Stomach smooth muscle (tissue), 2 donors: ENCODE data around the gene TMEM50A.
"Not testable (repeated sequence)": the region's sequence is repeated elsewhere in the genome, so short reads cannot be mapped to it uniquely, and the experiment has no call there.

Source experiments
- H3K27ac ChIP-seq: one replicate; pipeline ENCODE4 v1.7.0; 2013; ENCODE audit warnings: mild to moderate bottlenecking, low read length, inconsistent platforms
- H3K27me3 ChIP-seq, 2 donors: one replicate each; pipeline ENCODE4 v1.7.0; 2013; ENCODE audit warnings: low read length in 2 of 2; ENCODE audit not compliant: insufficient read depth in 2 of 2, control insufficient read depth in 1 of 2
- H3K36me3 ChIP-seq, 2 donors: one replicate each; pipeline ENCODE4 v1.7.0; 2013; ENCODE audit warnings: low read length in 2 of 2; ENCODE audit not compliant: control insufficient read depth in 2 of 2, insufficient read depth in 2 of 2
- H3K4me1 ChIP-seq: one replicate; pipeline ENCODE4 v1.7.0; 2013; ENCODE audit warnings: low read length; ENCODE audit not compliant: control insufficient read depth, insufficient read depth
- H3K4me3 ChIP-seq, 2 donors: one replicate each; pipeline ENCODE4 v1.7.0; 2013; ENCODE audit warnings: low read length in 2 of 2
- H3K9ac ChIP-seq, 2 donors: one replicate each; pipeline ENCODE4 v1.7.0; 2013; ENCODE audit warnings: low read length in 2 of 2, mild to moderate bottlenecking in 1 of 2
- H3K9me3 ChIP-seq, 2 donors: one replicate each; pipeline ENCODE4 v1.7.0; 2013; ENCODE audit warnings: low read length in 2 of 2; ENCODE audit not compliant: control insufficient read depth in 2 of 2
- donor health status: healthy.
- donor health status: Pancreatic carcinoma.

TMEM50A gene

GRCh38 chr1:25360596-25361581 lies 22.8 kb downstream of the TMEM50A start:
- no peak overlapping the region for H3K9ac ChIP-seq
- no peak overlapping the region for H3K27ac ChIP-seq
- peaks cover 19 to 29% of the 10 kb centered on the region in 2 donors for H3K36me3 ChIP-seq
- no peaks in the 10 kb centered on the region for H3K27me3 ChIP-seq
- no peak overlapping the region for H3K4me3 ChIP-seq
- no peaks in the 10 kb centered on the region for H3K9me3 ChIP-seq
- no peaks in the 10 kb centered on the region for H3K4me1 ChIP-seq

DNA sequence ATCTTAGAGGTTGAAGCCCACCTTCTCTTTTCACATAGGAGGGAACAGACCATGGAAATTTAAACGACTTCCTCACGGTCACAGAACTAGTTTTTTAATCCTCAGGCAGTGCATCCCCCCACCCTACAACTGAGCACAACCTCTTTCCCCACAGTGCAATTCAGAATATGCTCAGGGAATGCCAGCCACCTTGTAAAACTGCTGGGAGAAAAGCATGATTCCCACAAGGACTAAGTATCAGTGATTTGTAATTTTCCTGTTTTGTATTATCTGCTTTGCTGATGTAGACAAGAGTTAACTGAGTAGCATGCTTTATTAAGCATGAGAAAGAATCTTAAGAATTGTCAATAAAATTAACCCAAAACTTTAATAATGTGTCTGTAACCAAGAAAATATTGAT lies 23.8 kb downstream of the TMEM50A start:
- Histone ChIP-seq H3K9me3 (no peaks in the 10 kb centered on the region), H3K27me3 (no peaks in the 10 kb centered on the region), H3K27ac (no peak overlapping the region), H3K36me3 (peaks cover 15 to 25% of the 10 kb centered on the region in 2 donors), H3K9ac (no peak overlapping the region), H3K4me3 (no peak overlapping the region), H3K4me1 (no peaks in the 10 kb centered on the region)

GRCh38 chr1:25362634-25363559 lies 24.8 kb downstream of the TMEM50A start:
- not testable (repeated sequence) for H3K4me3 ChIP-seq, H3K4me1 ChIP-seq, H3K27ac ChIP-seq, H3K27me3 ChIP-seq, H3K9me3 ChIP-seq, H3K9ac ChIP-seq
- H3K36me3 ChIP-seq = peaks cover 15 to 25% of the 10 kb centered on the region in 2 donors

DNA sequence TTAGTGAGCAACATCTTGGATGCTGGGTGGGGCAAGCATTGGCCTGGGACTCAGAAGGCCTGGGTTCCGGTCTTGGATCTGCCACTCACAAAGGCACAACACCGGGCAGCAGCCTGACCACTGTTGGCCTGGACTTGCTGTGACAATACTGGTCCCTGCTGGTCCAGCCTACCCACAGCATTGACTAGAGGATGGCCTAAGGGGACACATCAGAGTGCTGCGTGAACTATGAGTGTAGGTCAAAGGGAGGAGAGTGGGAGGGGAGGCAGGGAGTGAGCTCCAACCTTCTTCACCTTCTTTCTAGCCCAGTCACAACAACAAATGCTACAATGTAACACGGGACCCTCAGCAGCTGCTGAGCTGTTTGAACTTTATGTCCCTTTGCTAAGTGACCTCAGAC lies 31.1 kb downstream of the TMEM50A start:
- Histone ChIP-seq H3K9me3 (no peaks in the 10 kb centered on the region), H3K36me3 (no peaks in the 10 kb centered on the region), H3K4me3 (no peak overlapping the region), H3K27me3 (no peaks in the 10 kb centered on the region), H3K9ac (no peak overlapping the region), H3K27ac (no peak overlapping the region), H3K4me1 (no peaks in the 10 kb centered on the region)

DNA sequence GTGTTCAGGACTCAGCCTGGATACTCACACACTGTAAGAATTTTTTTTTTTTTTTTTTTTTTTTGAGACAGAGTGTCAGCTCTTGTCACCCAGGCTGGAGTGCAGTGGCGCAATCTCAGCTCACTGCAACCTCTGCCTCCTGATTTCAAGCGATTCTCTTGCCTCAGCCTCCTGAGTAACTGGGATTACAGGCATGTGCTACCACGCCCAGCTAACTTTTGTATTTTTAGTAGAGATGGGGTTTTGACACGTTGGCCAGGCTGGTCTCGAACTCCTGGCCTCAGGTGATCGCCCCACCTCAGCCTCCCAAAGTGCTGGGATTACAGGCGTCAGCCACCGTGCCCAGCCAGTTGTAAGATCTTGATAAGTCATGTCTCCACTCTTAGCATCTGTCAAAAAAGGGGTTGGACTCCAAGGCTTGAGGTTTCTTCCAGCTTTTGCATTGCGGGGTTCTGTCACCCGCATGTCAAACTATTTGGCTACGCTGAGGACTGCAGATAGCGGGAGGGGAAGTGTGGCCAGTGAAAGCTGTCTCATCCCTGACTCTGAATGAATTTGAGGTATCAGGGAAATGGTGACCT lies 31.6 kb downstream of the TMEM50A start:
- not testable (repeated sequence) for H3K4me1 ChIP-seq, H3K9ac ChIP-seq, H3K9me3 ChIP-seq, H3K4me3 ChIP-seq, H3K36me3 ChIP-seq, H3K27me3 ChIP-seq, H3K27ac ChIP-seq

DNA sequence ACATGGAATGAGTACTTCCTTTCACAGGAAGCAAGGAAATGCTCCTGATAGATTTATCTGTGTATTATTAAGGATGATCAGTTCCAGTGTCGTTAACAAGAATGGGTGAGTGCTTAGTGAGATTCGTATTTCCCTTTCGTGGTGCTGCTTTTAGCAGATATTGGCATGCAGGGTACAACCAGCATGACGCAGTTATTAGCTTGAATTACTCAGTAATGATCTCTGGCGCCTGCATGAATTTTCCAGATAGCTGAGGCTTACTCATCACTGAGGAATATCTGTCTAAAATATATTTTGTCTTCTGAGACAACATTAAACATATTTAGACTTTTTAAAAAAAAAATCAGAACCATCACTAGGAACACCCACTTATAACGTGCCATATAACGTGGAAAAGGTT lies 33.6 kb downstream of the TMEM50A start:
- not testable (repeated sequence) for H3K27ac ChIP-seq, H3K9me3 ChIP-seq, H3K4me1 ChIP-seq, H3K9ac ChIP-seq, H3K36me3 ChIP-seq, H3K4me3 ChIP-seq, H3K27me3 ChIP-seq

- H3K9ac ChIP-seq, H3K4me1 ChIP-seq, H3K27me3 ChIP-seq, H3K36me3 ChIP-seq, H3K9me3 ChIP-seq, H3K27ac ChIP-seq, H3K4me3 ChIP-seq: not testable (repeated sequence)
Measured at GRCh38 chr1:25378367-25378766, 40.2 kb downstream of the TMEM50A start.

GRCh38 chr1:25382543-25382942 lies 44.4 kb downstream of the TMEM50A start:
- H3K27me3 ChIP-seq = not testable (repeated sequence)

DNA sequence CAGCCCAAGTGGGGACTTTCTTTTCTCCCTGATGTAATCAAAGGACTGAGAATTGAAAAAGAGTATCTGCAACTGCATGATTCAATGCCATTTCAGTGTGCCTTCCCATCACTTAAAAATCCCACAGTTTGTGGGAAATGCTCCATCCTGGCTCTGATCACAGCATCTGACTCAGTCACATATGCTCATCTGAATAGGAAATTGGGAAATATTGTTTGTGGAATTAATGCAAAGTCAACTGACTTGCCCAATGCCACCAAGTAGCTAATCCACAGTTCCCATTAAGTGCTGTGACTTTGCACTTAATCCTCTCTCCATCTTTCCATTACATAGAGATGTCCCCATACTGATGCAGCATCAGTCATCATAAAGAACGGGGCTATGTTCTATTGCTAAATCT lies 45.0 kb downstream of the TMEM50A start:
- H3K9me3 ChIP-seq, H3K36me3 ChIP-seq, H3K4me1 ChIP-seq, H3K27me3 ChIP-seq, H3K9ac ChIP-seq, H3K27ac ChIP-seq, H3K4me3 ChIP-seq: not testable (repeated sequence)

More at GRCh38 chr1:25382543-25382942, 44.4 kb downstream of the TMEM50A start:
- H3K9ac ChIP-seq, H3K4me1 ChIP-seq, H3K36me3 ChIP-seq, H3K27ac ChIP-seq, H3K4me3 ChIP-seq, H3K9me3 ChIP-seq: not testable (repeated sequence)

DNA sequence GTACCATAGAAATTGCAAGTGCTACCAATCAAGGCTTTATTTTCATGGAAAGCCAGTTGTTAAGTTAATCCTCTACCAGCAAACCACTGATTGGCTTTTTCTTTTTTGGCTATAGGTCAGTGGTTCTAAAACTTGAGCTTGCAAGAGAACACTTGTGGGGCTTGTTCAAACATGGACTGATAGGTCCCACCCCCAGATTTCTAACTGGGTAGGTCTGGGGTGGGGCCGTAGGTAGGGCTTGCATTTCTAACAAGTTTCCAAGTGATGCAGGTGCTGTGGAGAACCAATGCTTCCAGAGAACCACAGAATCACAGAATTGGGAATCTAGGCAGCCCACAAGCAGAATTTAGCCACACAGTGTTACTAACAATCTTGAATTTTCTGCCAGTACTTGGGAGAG lies 45.7 kb downstream of the TMEM50A start:
- H3K4me1 ChIP-seq, H3K9ac ChIP-seq, H3K27ac ChIP-seq, H3K4me3 ChIP-seq, H3K9me3 ChIP-seq, H3K27me3 ChIP-seq, H3K36me3 ChIP-seq: not testable (repeated sequence)
